ENCODE data around the gene THOC5.
"Not testable (repeated sequence)": the region's sequence is repeated elsewhere in the genome, so short reads cannot be mapped to it uniquely, and the experiment has no call there.

THOC5 gene

DNA sequence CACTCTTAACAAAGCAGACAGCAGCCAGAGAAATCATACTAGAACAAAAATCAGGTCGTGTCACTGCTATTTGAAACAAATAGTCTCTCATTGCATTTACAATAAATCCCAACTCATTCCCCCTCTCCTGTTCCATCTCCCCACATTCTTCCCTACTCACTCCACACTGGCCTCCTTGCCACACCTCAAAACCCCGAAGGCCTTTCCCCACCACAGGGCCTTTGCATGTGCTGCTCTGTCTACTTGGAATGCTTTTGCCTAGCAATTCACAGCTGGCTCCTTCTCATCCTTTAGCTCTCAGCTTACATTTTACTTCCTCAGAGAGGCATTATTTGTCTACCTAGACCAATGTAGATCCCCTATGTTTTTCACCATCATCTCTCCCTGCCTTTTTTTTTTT is 6.3 kb upstream of the THOC5 start:
- DNase-seq = no peak

DNA sequence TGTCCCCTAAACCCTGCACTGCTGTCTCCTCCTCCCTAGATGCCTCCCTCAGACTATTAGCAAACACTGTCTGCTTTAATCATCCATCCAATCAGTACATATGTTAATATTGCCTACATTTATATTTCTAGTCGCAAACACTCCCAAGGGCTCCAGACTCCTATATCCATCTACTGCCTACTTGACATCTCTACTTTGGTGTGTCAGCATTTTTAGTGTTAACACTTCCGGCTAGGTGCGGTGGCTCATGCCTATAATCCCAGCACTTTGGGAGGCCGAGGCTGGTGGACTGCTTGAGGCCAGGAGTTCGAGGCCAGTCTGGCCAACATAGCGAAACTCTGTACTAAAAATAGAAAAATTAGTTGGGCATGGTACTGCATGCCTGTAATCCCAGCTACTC is 5.5 kb upstream of the THOC5 start:
- no peak for DNase-seq

DNA sequence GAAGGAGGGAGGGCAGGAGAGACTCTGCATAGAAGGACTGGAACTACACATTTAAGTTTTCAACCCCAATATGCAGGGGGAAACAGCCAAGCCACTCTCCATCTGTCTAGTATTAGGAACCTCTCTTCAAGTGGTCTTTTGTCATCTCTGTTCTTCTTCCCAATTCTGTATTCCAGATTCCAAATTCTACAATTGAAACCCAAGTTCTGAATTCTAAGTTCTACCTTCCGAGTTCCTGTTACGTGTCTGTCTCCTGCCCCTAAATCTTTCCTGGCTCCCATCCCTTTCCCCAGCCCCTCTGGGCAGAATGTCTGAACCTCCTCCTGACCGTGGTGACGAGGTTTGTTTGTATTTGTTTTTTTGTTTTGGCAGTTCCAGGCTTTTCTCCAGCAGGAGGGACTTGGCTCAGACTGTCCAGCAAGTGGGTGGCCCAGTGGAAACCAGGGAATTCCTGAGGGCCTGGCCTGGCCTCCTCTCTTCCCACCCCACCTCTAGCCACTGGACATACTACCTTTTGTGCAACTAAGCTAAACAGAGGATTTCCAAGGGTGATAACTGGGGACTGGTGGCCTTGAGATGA is 1.6 kb upstream of the THOC5 start:
- DNase-seq = no peak

DNA sequence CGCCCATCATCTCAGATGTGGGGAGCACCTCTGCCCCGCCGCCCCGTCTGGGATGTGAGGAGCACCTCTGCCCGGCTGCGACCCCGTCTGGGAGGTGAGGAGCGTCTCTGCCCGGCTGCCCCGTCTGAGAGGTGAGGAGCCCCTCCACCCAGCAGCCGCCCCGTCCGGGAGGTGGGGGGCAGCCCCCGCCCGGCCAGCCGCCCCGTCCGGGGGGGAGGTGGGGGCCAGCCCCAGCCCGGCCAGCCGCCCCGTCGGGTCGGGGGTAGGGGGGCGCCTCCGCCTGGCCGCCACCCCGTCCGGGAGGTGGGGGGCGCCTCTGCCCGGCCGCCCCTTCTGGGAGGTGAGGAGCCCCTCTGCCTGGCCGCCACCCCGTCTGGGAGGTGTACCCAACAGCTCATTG is 1.2 kb downstream of the THOC5 start:
- DNase-seq = not testable (repeated sequence)

DNA sequence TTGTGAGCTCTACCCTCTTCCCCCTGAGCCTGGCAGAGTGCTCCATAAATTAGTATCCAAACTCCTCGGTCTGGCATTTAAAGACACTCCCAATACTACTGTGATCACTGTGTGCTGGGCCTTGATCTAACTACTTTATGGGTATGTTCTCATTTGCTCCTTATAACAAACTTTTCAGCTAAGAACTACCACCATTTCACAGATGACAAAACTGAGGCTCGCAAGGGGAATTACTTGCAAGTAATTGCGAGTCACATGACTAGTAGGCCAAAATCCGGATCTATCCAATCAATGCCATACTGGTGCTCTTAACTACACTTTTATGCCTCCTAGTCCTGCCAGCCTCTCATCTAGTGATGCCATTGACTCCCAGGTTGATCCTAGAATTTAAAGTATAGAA is 3.6 kb downstream of the THOC5 start:
- DNase-seq = no peak

DNA sequence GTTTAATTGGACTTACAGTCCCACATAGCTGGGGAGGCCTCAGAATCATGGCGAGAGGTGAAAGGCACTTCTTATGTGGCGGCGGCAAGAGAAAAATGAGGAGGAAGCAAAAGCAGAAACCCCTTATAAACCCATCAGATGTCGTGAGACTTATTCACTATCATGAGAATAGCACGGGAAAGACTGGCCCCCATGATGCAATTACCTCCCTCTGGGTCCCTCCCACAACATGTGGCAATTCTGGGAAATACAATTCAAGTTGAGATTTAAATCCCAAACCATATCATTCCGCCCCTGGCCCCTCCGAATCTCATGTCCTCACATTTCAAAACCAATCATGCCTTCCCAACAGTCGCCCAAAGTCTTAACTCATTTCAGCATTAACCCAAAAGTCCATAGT is 8.5 kb downstream of the THOC5 start:
- not testable (repeated sequence) for DNase-seq

DNA sequence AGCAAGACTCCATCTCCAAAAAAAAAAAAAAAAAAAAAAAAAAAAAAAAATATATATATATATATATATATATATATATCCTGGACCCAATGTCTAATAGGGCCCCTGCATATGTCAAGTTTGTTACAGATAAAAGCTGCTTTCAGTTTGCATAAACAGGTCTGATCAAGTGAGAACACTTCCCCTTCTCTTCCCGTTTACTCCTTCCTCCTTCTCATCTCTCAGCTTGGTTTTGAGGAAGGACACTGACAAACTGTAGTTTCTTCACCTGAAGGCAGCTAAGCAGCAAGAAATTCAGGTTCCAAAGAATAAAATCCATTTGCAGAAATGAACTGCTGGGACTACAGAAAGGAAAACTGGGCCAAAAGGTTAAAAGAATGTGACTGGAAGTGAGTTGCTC is 11.7 kb downstream of the THOC5 start:
- no peak for DNase-seq

DNA sequence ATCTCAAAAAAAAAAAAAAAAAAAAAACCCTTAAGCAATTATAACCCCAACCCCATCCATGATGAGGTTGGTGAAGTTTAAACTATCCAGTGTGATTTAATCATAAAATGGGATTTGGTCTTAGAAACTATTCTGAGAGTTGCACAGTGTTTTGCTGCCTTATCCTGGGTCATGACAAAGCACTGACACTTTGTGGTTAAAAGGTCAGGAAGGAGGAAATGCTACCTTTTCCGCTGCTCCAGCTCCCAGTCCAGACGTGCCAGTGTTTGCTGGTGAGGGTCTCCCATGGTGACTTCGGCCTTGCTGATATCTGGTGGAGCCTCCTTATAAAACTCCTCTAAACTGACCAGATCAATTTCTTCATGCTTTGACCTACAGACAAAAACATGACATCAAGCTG is 14.5 kb downstream of the THOC5 start:
- DNase-seq = no peak

DNA sequence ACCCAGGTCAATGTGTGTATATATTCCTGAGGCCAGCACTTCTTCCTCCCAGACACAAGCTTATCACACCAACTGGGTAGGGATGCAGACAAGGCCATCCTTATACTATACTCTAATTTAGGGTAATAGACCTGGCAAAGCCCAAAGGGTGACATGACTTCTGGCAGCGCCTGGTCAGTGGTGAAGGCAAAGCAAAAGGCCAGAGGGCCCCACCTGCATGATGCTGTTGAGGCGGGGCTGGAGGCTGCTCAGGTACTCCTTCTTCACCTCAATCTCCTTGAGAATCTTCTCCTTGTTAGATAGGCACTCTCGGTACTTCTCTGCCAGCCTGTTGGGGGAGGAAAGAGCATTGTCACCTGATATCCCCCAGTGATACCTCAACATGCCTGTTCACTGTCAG is 17.1 kb downstream of the THOC5 start:
- no peak for DNase-seq

DNA sequence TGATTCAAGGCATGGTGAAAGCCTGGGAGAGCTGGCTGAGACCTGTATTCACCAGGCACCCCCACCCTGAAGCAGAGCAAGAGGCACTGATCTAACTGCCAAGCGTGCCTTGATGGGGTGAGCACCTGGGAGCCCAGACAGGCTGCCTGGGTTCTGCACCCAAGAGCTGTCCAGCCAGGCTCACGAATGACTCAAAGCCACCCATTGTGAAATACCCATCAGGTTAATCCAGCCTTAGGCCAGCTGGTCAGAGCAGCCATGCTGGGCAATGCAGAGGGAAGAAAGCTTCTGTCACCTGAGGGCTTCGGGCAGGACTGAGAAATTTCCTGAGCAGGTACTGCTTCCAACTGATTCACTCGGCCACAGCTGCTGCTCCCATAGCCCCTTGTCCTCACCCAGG is 22.1 kb downstream of the THOC5 start:
- DNase-seq = no peak

DNA sequence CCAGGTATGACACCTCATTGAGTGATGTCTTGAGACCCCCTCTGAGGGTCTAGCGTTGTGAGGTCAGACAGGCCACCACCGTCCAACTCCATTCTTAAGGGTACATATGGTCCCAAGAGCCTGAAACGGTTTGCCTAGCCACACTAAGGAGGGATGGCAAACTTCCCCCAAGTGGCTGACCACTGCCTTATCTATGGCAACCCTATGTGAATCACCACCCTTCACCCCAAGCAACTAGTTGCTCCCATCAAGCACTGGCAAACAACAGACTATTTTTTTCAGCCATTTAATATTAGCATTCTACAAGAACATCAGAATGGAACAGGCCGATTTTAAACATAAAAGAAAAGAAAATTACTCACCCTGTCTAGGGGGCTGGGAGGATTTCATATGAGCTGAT is 22.8 kb downstream of the THOC5 start:
- no peak for DNase-seq

DNA sequence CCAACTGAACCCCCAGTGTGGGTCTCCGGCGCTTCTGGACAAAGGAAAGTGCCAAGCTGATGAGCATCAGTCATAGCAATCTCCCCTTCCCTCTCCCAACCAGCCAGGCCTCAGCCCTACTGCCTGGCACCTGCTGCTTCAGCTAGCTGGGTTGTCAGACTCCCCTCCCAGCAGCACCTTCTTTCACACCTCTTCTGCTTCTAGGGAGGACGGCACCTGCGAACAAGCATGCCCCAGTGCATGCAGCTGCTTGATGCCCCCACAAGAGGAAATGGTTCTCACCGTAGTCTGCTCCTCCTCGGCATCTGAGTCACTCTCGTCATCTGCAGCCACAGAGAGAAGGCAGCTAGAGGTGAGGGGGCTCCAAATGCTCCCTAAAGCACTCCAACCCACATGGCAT is 25.4 kb downstream of the THOC5 start:
- DNase-seq = no peak

DNA sequence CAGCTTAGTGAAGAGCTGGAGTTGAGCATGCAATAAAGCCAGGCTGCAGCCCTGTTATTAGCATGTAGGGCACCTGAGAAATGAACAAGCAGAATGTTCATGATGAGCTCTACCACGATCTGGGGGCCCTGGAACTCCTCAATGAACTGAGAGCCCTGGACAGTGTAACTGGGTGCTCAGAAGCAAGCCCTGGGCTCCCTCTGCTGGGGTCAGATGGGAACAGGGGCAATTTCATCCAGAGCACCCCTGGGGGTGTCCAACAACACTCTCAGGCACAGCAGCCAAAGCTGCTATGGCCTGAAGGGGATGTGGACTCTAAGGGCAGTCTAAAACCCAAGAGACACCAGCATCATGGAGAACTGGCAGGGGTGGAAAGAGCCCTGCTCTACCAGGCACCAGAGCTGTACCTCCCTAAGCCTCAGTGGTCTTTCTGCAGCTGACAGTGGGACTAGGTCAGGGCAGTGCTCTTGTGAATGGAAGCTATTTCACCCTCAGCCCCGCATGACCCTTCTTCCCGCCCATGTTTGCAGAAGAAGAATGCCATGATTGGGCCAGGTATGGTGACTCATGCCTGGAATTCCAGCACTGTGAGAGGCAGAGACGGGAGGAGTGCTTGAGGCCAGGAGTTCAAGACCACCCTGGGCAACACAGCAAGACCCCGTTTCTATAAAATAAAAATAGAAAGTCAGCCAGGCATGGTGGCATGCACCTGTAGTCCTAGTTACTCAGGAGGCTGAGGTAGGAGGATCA is 28.9 kb downstream of the THOC5 start:
- DNase-seq = no peak

DNA sequence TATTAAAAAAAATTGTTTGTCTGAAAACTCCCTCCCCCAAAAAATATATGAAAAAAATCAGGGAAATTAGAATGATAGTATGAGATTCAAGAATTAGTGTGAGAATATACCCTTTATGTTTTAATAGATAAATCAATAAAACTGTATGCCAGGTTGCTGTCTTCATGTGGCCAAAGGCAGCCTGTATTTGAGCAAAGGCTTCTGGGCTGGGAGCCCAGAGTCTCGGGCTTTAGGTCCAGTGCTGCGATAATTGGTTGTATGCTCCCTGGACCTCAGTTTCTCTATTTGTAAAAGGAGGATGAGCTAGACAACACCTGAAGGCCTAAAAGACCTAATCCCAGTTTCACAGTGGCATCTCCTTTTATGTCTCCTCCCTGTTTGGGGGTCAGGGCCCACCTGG is 29.8 kb downstream of the THOC5 start:
- no peak for DNase-seq

DNA sequence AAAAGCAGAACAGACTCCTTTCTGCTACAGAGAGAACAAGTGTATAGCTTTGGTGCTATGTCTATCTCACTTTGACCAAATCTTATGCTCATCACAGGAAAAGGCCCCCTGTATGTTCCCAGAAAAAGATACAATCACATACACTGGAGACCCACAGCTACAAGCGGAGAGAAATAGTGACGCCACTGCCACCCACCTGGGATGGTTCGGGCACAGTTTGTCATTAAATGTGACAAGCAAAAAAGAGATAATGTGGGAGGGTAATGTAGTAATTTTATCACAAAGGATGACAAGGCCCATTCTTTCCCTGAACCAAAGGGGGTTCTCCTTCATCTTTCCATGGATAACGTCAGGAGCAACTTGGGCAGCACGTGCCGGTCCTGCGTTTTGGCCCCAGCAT is 32.0 kb downstream of the THOC5 start:
- no peak for DNase-seq

DNA sequence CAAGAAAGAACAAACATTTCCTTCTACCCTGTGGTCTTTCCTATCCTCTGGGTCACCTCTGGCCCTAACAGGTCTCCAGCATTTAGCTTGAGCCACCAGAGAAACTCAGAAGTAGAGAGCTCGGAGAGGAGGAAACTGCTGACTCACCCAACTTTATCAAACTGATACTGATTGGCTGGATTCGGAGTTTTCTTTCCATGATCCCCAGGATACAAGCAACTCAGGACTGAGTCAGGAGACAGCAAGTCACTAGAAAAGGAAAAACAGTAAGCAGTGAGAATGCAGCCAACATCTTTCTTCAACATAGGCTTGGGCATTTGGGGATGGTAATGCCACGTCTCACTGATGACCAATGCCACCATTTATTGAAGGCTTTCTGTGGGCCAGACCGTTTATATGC is 32.7 kb downstream of the THOC5 start:
- no peak for DNase-seq

DNA sequence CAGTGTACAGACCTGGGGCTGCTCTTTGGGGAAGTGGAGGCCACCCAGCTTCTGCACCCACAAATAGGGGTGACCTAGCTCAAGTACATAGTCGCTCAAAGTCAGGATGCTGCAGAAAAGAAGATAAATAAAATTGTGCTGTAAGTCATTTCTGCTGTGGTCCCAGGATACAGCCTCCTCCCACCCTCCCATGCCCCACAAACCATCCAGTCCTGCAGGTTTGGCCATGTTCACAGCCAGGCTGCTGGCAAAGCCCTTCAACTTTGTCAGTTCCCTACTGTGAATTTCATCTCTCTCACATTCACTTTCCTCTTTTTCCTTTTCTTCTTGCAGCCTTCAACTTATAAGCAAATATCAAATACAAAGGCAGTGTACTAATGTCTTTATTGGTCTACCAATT is 33.6 kb downstream of the THOC5 start:
- no peak for DNase-seq

DNA sequence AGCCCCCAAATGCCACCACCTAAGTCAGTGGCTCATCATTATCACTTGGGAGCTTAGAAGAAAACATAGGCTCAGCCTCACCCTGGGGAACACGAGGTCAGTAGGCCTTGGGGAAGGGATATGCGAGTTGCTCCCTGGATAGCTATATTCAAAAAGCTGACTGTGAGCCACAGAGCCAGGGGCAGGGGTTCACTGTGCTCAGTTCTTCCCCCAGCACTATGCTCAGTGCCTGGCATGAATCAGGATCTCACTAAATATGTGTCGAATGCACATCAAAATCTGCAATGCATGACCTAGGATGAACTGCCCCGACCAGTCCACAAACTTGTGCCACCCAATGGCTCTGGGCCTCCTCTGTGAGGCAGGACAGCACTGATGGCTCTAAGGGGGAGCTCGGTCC is 35.1 kb downstream of the THOC5 start:
- no peak for DNase-seq

DNA sequence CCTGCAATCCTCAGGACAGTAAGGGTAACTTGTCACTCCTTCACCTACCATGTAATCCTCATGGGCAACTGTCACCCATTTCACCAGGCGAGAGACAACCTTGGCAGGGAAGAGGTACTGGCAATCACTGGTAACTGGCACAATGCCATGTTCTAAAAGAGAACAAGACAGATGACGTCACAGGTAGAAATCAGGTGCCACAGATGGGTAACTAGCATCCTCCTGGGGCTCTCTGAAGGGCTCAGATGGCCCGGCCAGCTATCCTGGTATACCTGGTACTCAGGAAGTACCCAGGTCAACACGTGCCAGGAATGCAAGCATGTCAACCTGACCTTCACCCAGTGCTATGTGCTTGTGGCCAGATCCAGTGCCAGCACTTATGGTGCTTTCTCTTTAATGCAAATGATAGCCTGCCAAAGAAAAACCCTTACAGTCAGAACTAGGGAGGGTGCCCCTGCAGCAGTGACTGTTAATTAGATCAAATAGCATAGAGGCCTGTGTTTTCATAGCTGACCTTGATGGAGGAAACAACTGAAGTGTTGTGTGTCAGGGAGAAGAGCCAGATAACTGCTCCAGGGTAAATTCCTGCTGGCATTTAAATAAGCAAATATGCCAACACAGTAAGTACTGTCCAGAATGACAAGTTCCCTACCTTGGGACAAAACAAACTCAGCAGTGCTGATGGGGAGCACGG is 36.2 kb downstream of the THOC5 start:
- no peak for DNase-seq

DNA sequence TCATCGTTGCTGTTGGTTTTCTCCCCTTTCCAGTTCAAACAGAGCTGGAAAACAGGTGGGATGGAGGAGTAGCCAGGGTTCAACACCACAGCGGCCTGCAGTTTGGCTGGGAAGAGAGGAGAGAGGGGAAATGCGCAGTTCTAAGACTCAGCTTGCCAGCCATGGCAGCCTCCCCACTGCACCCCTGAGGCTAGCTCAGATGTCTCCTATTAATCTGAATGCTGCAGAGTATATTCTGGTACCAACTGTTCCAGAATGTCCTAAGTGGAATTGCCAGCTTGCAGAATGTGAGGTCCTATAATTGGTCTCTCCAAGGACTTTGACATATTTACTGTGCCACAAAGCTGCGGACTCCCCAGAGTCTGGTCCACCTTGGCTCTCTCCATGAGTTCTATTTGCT is 41.5 kb downstream of the THOC5 start:
- DNase-seq = no peak

DNA sequence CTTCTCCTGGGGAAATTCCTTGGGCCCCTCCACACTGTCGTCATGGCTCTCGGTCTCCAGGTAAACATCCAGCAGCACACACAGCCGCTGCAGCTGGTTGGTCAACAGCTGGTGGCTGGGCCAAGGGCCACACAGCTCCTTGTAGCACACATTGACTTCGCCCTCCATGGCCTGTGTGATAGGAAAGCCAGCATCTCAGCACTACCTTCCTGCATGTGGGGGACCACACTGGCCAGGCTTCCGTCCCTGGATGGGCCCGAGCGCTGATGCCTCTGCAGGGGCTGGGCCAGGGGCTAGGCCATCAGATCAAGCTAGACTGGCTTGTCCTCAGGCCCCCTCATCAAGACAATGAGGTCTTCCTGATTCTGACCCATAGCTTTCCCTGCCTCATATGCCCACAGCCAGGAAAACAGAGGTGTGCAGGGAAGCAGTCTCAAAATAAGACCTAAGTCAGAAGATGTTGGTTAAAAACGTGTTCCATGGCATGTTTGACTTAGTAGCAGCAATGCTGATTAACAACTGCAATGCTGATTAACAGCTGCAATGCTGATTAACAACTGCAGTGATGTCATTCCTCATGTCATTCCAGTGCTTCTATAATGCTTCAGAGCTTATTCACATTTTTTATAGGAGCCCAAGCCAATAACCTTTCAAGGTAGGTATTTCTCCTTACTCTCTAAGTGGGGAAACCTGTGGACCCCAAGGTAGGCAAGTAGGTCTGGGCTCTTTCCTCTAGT is 42.3 kb downstream of the THOC5 start:
- DNase-seq = no peak

DNA sequence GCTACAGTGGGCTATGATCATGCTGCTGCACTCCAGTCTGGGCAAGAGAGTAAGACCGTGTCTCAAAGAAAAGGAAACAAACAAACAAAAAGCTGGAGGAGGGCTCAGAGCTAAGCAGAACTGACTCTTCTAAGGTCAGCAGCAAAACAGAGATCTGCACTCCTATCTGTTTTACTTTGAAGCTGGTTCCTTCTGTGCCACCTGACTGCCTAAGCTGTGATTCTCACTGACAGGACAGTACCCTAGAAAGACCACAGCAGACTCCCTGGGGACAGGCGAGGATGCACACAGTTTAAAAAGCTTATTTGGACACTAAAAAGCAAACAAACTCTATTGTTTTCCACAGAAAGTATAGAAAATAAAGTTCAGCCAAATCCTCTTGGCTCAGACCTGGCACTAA is 43.0 kb downstream of the THOC5 start:
- DNase-seq = no peak

DNA sequence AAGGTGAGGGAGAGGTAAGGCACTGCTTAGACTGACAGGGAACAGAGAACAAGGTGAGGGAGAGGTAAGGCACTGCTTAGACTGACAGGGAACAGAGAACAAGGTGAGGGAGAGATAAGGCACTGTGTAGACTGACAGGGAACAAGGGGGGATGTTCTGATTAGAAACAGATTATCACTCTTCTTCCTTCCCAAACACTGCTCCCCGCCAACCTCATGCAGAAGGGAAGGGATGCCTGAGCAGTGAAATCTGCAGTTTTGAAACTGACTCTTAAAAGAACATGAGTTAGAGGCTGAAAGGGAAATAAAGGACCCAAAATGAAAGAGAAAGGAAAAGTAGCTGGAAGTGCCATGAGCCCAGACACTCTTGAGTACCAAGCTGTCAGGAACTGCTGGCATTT is 43.7 kb downstream of the THOC5 start:
- no peak for DNase-seq

DNA sequence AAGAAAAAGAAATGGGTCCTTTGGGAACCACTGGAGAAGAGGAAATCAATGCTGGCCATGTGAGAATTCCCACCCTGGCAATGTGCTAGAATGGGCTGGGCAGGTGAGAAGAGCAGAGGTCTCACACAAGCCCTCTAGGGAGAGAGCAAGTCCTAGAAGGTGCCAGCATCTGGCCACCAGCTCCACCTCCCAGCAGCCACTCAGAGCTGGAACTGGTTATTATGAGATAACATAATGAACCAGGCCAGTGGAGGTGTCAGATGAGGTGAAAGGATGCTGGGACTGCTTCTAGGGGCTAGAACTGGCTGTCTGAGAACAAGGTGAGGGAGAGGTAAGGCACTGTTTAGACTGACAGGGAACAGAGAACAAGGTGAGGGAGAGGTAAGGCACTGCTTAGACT is 44.3 kb downstream of the THOC5 start:
- no peak for DNase-seq

Data from SW 1271 (cell line).